PC-3 (cell line): ENCODE results near the gene CHD6.

Experiments used
- CTCF ChIP-seq: fragments of 300-600 bp; sonication (generic); conservative IDR thresholded peaks from 2 replicates; pipeline ENCODE4 v1.5.1; 2017; ENCODE audit warnings: antibody characterized with exemption, low read depth, mild to moderate bottlenecking, low read length
- EZH2phosphoT487 ChIP-seq: fragments of 300-600 bp; sonication (generic); IDR thresholded peaks from 2 replicates; pipeline ENCODE4 v1.6.1; 2018; ENCODE audit warnings: mild to moderate bottlenecking, antibody characterized with exemption, low read length, borderline replicate concordance

- TF ChIP-seq CTCF = no peak
- TF ChIP-seq EZH2phosphoT487 = no peak
Measured at GRCh38 chr20:41607791-41608190, 10.4 kb downstream of the CHD6 start.
